HG02678 (cell line): ENCODE measurements around the gene EPB41L2.
"Not testable (repeated sequence)": the region's sequence is repeated elsewhere in the genome, so short reads cannot be mapped to it uniquely, and the experiment has no call there.

Source experiments
- ATAC-seq: cut with Tn5 transposase; IDR thresholded peaks from one replicate; pipeline ENCODE4 v1.9.1; 2021; ENCODE audit warnings: mild to moderate bottlenecking, moderate library complexity; ENCODE audit not compliant: unreplicated experiment

EPB41L2 gene

GRCh38 chr6:130955755-130956154 is 107.3 kb downstream of the EPB41L2 start:
- no peak for ATAC-seq

- no peak for ATAC-seq
These were observed 113.5 kb downstream of the EPB41L2 start for GRCh38 chr6:130949553-130949952.

GRCh38 chr6:130947464-130947863 is 115.6 kb downstream of the EPB41L2 start:
- no peak for ATAC-seq

GRCh38 chr6:130946076-130946475 is 117.0 kb downstream of the EPB41L2 start:
- no peak for ATAC-seq

- ATAC-seq = no peak
These were observed 117.6 kb downstream of the EPB41L2 start for GRCh38 chr6:130945401-130945919.

GRCh38 chr6:130944486-130944885 is 118.6 kb downstream of the EPB41L2 start:
- no peak for ATAC-seq

- no peak for ATAC-seq
These were observed 119.3 kb downstream of the EPB41L2 start for GRCh38 chr6:130943738-130944137.

GRCh38 chr6:130942752-130943151 is 120.3 kb downstream of the EPB41L2 start:
- not testable (repeated sequence) for ATAC-seq

GRCh38 chr6:130937942-130938604 is 125.0 kb downstream of the EPB41L2 start:
- no peak for ATAC-seq

- ATAC-seq = no peak
These were observed 126.1 kb downstream of the EPB41L2 start for GRCh38 chr6:130936933-130937332.

GRCh38 chr6:130935978-130936377 is 127.1 kb downstream of the EPB41L2 start:
- no peak for ATAC-seq

- no peak for ATAC-seq
These were observed 128.0 kb downstream of the EPB41L2 start for GRCh38 chr6:130934848-130935585.

GRCh38 chr6:130933712-130934200 is 129.3 kb downstream of the EPB41L2 start:
- no peak for ATAC-seq

GRCh38 chr6:130932921-130933320 is 130.1 kb downstream of the EPB41L2 start:
- ATAC-seq = no peak

GRCh38 chr6:130932438-130932837 is 130.6 kb downstream of the EPB41L2 start:
- no peak for ATAC-seq

- ATAC-seq = no peak
These were observed 131.4 kb downstream of the EPB41L2 start for GRCh38 chr6:130931683-130932082.

- ATAC-seq = no peak
These were observed 133.9 kb downstream of the EPB41L2 start for GRCh38 chr6:130929036-130929678.

GRCh38 chr6:130928158-130928912 is 134.7 kb downstream of the EPB41L2 start:
- ATAC-seq = no peak

- ATAC-seq = no peak
These were observed 135.7 kb downstream of the EPB41L2 start for GRCh38 chr6:130927305-130927704.

- no peak for ATAC-seq
These were observed 139.7 kb downstream of the EPB41L2 start for GRCh38 chr6:130923350-130923749.

- no peak for ATAC-seq
These were observed 140.1 kb downstream of the EPB41L2 start for GRCh38 chr6:130922922-130923321.
